Trophoblast cell (in vitro differentiated cells and primary cell): Measurements from ENCODE around the gene AADACL3.
A peak's percentile ranks its signal among the peaks of the same experiment; 100 is the strongest.

Source experiments
- DNase-seq, 2 donors: peaks; one replicate each; pipeline ENCODE4 v3.0.0-alpha.2; 2016
- H2AFZ ChIP-seq: 2 replicates; pipeline ENCODE4 v1.6.1; 2013; ENCODE audit warnings: low read length, moderate library complexity, mild to moderate bottlenecking; ENCODE audit not compliant: insufficient read depth, poor library complexity
- H2AK5ac ChIP-seq: 2 replicates; pipeline ENCODE4 v1.6.1; 2013; ENCODE audit warnings: mild to moderate bottlenecking, low read length
- H2BK120ac ChIP-seq: 2 replicates; pipeline ENCODE4 v1.6.1; 2013; ENCODE audit warnings: low read length, mild to moderate bottlenecking, moderate library complexity; ENCODE audit not compliant: insufficient read depth, poor library complexity
- H2BK12ac ChIP-seq: 2 replicates; pipeline ENCODE4 v1.6.1; 2013; ENCODE audit warnings: mild to moderate bottlenecking, low read length, moderate library complexity
- H2BK5ac ChIP-seq: 2 replicates; pipeline ENCODE4 v1.6.1; 2013; ENCODE audit warnings: low read length, low read depth, moderate library complexity, mild to moderate bottlenecking; ENCODE audit not compliant: poor library complexity
- H3K14ac ChIP-seq: 2 replicates; pipeline ENCODE4 v1.6.1; 2013; ENCODE audit warnings: mild to moderate bottlenecking, low read length
- H3K18ac ChIP-seq: 2 replicates; pipeline ENCODE4 v1.6.1; 2013; ENCODE audit warnings: mild to moderate bottlenecking, low read length
- H3K23ac ChIP-seq: 2 replicates; pipeline ENCODE4 v1.6.1; 2013; ENCODE audit warnings: low read length
- H3K27ac ChIP-seq: 2 replicates; pipeline ENCODE4 v1.5.1; 2013; ENCODE audit warnings: low read depth, mild to moderate bottlenecking, inconsistent platforms, low read length, moderate library complexity
- H3K27me3 ChIP-seq: 2 replicates; pipeline ENCODE4 v1.6.1; 2013; ENCODE audit warnings: inconsistent platforms, mild to moderate bottlenecking, low read length, moderate library complexity; ENCODE audit not compliant: insufficient read depth
- H3K36me3 ChIP-seq, 2 experiments: 1 replicate in 1 of 2; 2 replicates in 1 of 2; pipeline ENCODE4 v1.6.1; 2013; ENCODE audit warnings: low read length in 2 of 2, mild to moderate bottlenecking in 2 of 2, moderate library complexity in 1 of 2; ENCODE audit not compliant: insufficient read depth in 2 of 2, control insufficient read depth in 1 of 2
- H3K4ac ChIP-seq: 2 replicates; pipeline ENCODE4 v1.6.1; 2013; ENCODE audit warnings: low read depth, mild to moderate bottlenecking, low read length, moderate library complexity
- H3K4me1 ChIP-seq, 2 experiments: 1 replicate in 1 of 2; 2 replicates in 1 of 2; pipeline ENCODE4 v1.6.1; 2013; ENCODE audit warnings: low read length in 2 of 2, mild to moderate bottlenecking in 2 of 2, moderate library complexity in 1 of 2; ENCODE audit not compliant: insufficient read depth in 2 of 2, control insufficient read depth in 1 of 2
- H3K4me2 ChIP-seq: 2 replicates; pipeline ENCODE4 v1.6.1; 2013; ENCODE audit warnings: inconsistent platforms, mild to moderate bottlenecking, low read length, moderate library complexity
- H3K4me3 ChIP-seq: 2 replicates; pipeline ENCODE4 v1.5.1; 2013; ENCODE audit warnings: mild to moderate bottlenecking, low read depth, low read length, inconsistent platforms
- H3K79me1 ChIP-seq: one replicate; pipeline ENCODE4 v1.6.1; 2013; ENCODE audit warnings: low read length
- H3K79me2 ChIP-seq: 2 replicates; pipeline ENCODE4 v1.6.1; 2013; ENCODE audit warnings: low read length, mild to moderate bottlenecking; ENCODE audit not compliant: control insufficient read depth, insufficient read depth, poor library complexity
- H3K9ac ChIP-seq: 2 replicates; pipeline ENCODE4 v1.6.1; 2013; ENCODE audit warnings: mild to moderate bottlenecking, low read length
- H3K9me3 ChIP-seq: 2 replicates; pipeline ENCODE4 v1.6.1; 2013; ENCODE audit warnings: low read depth, mild to moderate bottlenecking, control low read depth, inconsistent platforms, low read length; ENCODE audit not compliant: insufficient read depth
- H4K12ac ChIP-seq: 2 replicates; pipeline ENCODE4 v1.6.1; 2013; ENCODE audit warnings: low read depth, mild to moderate bottlenecking, low read length, moderate library complexity
- H4K8ac ChIP-seq: 2 replicates; pipeline ENCODE4 v1.6.1; 2013; ENCODE audit warnings: low read depth, mild to moderate bottlenecking, low read length, moderate library complexity
- H4K91ac ChIP-seq: one replicate; pipeline ENCODE4 v1.6.1; 2013; ENCODE audit warnings: low read depth, mild to moderate bottlenecking, low read length, moderate library complexity
- WGBS: extraction: QIAGEN DNeasy Blood & Tissue Kit; methylation state at CpG from one replicate; pipeline ENCODE4 v1.1.7; 2013; ENCODE audit warnings: missing lambda C conversion rate; ENCODE audit not compliant: insufficient read length, insufficient coverage; ENCODE audit errors: extremely low coverage; 5-methylcytosine and 5-hydroxymethylcytosine counted together

Gene AADACL3

GRCh38 chr1:12709696-12710095, 6.2 kb upstream of the AADACL3 start:
- Histone ChIP-seq H4K8ac (no peak overlapping the region), H3K14ac (no peak overlapping the region), H3K4ac (no peak overlapping the region), H3K36me3 (peaks cover 0 to 3% of the 10 kb centered on the region in 2 experiments), H4K12ac (no peak overlapping the region), H3K23ac (no peak overlapping the region), H3K79me1 (peaks cover 6% of the 10 kb centered on the region), H2AFZ (no peak overlapping the region), H3K4me2 (no peak overlapping the region), H3K9me3 (no peaks in the 10 kb centered on the region), H2BK120ac (no peak overlapping the region), H3K4me3 (no peak overlapping the region), H2BK12ac (no peak overlapping the region), H4K91ac (no peak overlapping the region), H3K18ac (no peak overlapping the region), H2AK5ac (no peak overlapping the region), H3K27me3 (no peaks in the 10 kb centered on the region), H2BK5ac (no peak overlapping the region), H3K79me2 (no peaks in the 10 kb centered on the region), H3K9ac (no peak overlapping the region), H3K4me1 (peaks cover 7 to 23% of the 10 kb centered on the region in 2 experiments), H3K27ac (no peak overlapping the region)
- no CpG with 5 or more reads among the region's 3 CpGs for WGBS
- DNase-seq: peak in 1 of 2 donors; percentile 64

- Histone ChIP-seq H2AFZ (no peak overlapping the region), H3K79me1 (peaks cover 12% of the 10 kb centered on the region), H3K79me2 (no peaks in the 10 kb centered on the region), H2BK120ac (no peak overlapping the region), H3K4me2 (no peak overlapping the region), H3K4ac (no peak overlapping the region), H4K12ac (no peak overlapping the region), H3K4me1 (peaks cover 20 to 35% of the 10 kb centered on the region in 2 experiments), H3K27ac (peak overlapping the region; percentile 7), H2AK5ac (no peak overlapping the region), H3K14ac (no peak overlapping the region), H4K91ac (no peak overlapping the region), H2BK12ac (no peak overlapping the region), H3K18ac (no peak overlapping the region), H3K9ac (no peak overlapping the region), H3K36me3 (no peaks in the 10 kb centered on the region), H2BK5ac (no peak overlapping the region), H4K8ac (no peak overlapping the region), H3K23ac (no peak overlapping the region), H3K4me3 (no peak overlapping the region), H3K27me3 (no peaks in the 10 kb centered on the region), H3K9me3 (peaks cover 3% of the 10 kb centered on the region)
- peak; percentile 47 to 89 for DNase-seq
- no CpG with 5 or more reads among the region's 3 CpGs for WGBS
Measured at GRCh38 chr1:12711536-12711935, 4.4 kb upstream of the AADACL3 start.

- Histone ChIP-seq H3K14ac (no peak overlapping the region), H3K9me3 (peaks cover 3% of the 10 kb centered on the region), H3K9ac (no peak overlapping the region), H2BK5ac (no peak overlapping the region), H4K12ac (no peak overlapping the region), H3K27me3 (no peaks in the 10 kb centered on the region), H3K79me1 (peaks cover 12% of the 10 kb centered on the region), H3K79me2 (no peaks in the 10 kb centered on the region), H3K4me1 (peaks cover 20 to 35% of the 10 kb centered on the region in 2 experiments), H2BK120ac (peak overlapping the region; percentile 26), H3K18ac (no peak overlapping the region), H4K8ac (no peak overlapping the region), H2AK5ac (no peak overlapping the region), H3K27ac (peak overlapping the region; percentile 7), H3K23ac (no peak overlapping the region), H3K36me3 (no peaks in the 10 kb centered on the region), H4K91ac (peak overlapping the region; percentile 19), H2AFZ (no peak overlapping the region), H2BK12ac (no peak overlapping the region), H3K4me3 (no peak overlapping the region), H3K4ac (no peak overlapping the region), H3K4me2 (no peak overlapping the region)
- no CpG with 5 or more reads among the region's 1 CpG for WGBS
- DNase-seq: peak in 1 of 2 donors; percentile 52
Measured at GRCh38 chr1:12712076-12712475, 3.8 kb upstream of the AADACL3 start.

GRCh38 chr1:12712929-12713328, 3.0 kb upstream of the AADACL3 start:
- Histone ChIP-seq H2BK5ac (no peak overlapping the region), H3K23ac (no peak overlapping the region), H2BK12ac (peak overlapping the region; percentile 96), H4K8ac (no peak overlapping the region), H3K4ac (no peak overlapping the region), H3K36me3 (no peaks in the 10 kb centered on the region), H4K91ac (peak overlapping the region; percentile 9), H3K79me2 (no peaks in the 10 kb centered on the region), H3K9ac (no peak overlapping the region), H3K4me1 (peaks cover 20 to 41% of the 10 kb centered on the region in 2 experiments), H3K14ac (peak overlapping the region; percentile 0), H4K12ac (no peak overlapping the region), H3K9me3 (peaks cover 3% of the 10 kb centered on the region), H2AK5ac (no peak overlapping the region), H3K27ac (peak overlapping the region; percentile 42), H3K4me3 (no peak overlapping the region), H2AFZ (no peak overlapping the region), H3K18ac (no peak overlapping the region), H3K27me3 (no peaks in the 10 kb centered on the region), H2BK120ac (peak overlapping the region; percentile 76), H3K79me1 (peaks cover 12% of the 10 kb centered on the region), H3K4me2 (no peak overlapping the region)
- no peak for DNase-seq
- no CpG with 5 or more reads among the region's 8 CpGs for WGBS
